ENCODE measurements around the gene GSTM3. TPM values are rescaled to one million over a fixed set of nuclear protein-coding genes. Genes with fewer than 3 reads are reported as not detected.

The GSTM3 gene
- total RNA-seq = 1 to 10 TPM; 4.1 to 8.7 TPM
- long read RNA-seq, full-length matches to known transcripts = 2 of 3 reads
- long read RNA-seq, partial matches to known transcripts = 0 of 3 reads
- long read RNA-seq, other reads (novel, unspliced or antisense) = 1 of 3 reads

DNA sequence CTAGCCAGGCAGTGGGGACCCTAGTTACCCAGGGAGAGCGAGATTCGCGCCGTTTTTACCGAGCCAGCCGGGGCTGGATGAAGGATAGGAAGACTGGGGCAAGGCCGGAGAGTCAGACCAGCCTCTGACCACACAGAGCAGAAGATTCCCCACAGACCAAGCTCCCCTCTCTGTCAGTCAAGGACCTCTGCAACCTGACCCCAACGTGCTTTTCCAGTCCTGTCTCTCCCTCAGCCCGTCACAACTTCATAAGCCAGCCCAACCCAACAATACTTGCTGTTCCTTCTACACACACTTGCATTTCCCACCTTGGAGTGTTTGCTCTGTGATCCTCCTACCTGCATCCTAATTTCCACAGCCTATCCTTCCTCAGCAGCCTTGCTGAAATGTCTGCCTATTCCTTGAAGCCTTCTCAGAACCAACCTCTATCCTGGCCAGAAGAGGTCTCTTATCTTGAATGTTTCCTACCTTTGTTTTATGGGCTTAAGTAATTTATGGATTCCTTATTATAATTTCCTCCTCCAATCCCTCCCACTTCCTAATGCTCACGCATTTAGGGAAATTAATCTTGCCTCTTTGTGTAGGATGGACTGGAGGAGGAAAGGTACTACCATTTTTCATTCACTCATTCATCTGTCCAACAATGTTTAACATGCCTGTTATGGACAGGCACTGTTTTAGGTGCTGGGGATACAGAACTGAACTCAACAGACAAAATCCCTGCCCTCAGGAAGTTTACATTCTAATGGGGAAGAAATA, at the start of gene GSTM3:
GSTM3 (minus strand) TSS at position 424 of the 759 bp plus-strand sequence. CDS start 751 bp downstream, outside the sequence.
- DNase-seq = no peak
- ATAC-seq = peak; percentile 18
- intact Hi-C loops (cut with DNase I, micrococcal nuclease) = no loop called here

DNA sequence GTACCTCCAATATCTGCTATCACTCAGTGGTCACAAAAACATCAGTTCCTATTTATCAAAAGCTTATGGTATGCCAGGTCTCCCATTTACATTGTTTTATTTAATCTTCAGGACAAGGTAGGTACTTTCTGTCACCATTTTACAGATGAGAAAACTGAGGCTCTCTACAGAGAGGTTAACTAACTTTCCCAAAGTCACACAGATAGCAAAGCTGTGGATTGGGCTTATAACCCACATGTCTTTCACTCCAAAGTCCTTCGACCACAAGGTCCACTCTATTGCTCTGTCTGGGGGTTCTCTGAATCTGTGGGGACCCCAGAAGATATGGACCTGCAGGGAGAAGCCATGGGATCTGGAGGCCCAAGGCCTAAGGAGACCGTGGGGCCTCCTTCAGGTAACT, 49.5 kb upstream of the GSTM3 start:
- intact Hi-C loops (cut with DNase I, micrococcal nuclease) = no loop called here
- ATAC-seq = no peak
- DNase-seq = no peak

DNA sequence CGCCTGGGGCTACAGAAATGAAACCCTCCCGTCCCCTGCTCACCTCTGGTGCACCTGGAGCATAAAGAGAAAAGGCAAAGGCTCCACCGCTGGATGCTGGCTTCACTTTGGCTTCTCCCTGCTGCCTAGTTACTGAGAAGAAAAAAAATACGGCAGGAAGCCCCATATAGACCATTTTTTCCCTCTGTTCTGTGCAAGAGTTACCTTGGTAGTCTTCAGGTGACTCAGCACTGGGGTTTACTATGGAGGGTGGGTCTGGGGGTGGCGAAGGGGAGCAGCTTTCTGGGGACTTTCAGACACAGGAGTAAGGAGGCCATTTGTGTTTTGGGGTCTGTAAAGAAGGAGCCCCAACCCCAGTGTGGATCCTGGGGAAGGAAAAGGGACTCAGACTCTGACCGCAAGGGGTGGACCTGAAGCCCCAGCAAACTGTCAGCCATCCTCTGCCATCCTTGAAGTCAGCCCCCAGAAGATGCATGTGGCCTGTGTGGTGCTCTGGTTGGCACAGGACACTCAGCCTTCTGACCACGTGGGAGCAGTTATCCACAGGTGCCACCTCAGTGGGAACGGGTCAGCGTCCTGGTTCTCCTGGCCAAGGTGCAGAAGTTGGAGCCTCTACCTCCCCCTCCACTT, 48.8 kb upstream of the GSTM3 start:
- no peak for ATAC-seq
- intact Hi-C loops (cut with DNase I, micrococcal nuclease) = no loop called here
- peak in 1 of 2 donors; percentile 19 for DNase-seq

DNA sequence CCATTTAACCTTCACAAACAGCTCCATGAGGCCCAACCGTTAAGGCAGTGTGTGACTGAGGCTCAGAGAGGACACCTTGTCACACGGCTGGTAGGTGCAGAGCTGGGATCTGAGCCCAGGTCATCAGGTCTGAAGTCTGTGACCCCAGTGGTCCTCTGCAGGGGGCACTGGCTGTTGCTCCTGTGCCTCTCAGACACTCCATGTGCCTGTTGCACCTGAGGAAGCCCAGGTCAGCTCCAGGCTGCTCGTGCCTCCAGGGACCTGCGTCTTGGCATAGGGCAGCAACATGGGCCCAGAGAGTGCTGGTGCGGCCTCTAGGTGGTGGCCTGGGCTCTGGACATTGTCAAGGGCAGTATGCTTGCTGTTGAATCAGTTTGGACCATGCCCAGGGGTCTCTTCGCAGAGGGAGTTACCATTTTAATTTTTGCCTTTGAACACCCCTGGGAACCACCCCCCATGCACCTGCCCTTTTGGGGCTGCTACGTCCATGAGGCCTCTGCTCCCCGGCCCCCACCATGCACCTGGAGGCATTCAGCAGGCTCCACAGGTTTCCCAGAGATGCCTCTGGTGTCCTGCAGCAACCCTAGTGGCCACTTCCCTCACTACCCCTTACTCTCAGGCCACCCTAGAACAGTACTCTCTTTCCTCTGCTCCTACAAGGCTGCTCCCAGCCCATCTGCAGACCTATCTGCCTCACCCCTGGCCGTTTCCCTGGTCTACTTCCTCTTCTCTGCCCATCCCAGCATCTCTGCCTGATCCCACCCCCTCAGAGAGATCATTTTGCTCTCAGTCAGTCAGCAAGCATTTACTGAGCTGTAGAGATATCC, 48.1 kb upstream of the GSTM3 start:
- intact Hi-C loops (cut with DNase I, micrococcal nuclease) = no loop called here
- peak; percentile 9 for ATAC-seq
- peak in 1 of 2 donors; percentile 24 for DNase-seq

DNA sequence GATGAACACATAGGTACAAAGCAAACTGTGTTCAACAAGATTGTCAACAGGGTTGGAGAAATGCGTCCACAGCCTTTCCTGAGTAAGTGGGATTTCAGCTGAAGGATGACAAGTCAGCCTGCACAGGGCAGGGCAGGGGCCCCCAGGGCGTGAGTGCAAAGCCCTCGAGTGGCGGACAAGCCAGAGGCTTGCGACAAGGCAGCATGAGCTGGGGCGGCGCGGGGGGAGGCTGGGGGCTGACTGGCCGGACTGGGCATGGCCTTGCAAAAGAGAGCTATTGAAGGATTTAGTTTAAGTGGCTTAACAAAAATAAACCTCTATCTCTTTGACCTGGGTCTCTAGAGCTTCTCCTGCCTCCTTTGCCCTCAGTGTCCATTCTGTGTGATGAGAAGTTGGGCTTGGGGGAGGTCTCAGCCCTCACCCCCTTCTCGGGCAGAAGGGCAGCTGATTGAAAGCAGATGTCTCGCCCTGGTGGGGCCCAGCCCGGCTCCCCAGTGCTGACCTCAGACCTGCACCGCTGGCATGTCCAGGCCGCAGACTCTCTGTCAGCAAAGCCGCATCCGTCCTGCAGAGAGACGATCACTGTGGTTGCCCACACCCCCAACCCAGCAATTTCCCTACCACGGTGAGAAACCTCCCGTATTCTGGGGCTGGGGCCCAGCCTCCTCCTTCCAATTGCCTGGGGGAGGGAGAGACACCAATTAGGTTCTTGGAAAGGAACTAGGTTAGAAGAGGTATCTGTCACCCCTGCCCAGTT, 47.2 kb upstream of the GSTM3 start:
- peak in 1 of 2 donors; percentile 29 for DNase-seq
- ATAC-seq = no peak
- intact Hi-C loops (cut with DNase I, micrococcal nuclease) = no loop called here

DNA sequence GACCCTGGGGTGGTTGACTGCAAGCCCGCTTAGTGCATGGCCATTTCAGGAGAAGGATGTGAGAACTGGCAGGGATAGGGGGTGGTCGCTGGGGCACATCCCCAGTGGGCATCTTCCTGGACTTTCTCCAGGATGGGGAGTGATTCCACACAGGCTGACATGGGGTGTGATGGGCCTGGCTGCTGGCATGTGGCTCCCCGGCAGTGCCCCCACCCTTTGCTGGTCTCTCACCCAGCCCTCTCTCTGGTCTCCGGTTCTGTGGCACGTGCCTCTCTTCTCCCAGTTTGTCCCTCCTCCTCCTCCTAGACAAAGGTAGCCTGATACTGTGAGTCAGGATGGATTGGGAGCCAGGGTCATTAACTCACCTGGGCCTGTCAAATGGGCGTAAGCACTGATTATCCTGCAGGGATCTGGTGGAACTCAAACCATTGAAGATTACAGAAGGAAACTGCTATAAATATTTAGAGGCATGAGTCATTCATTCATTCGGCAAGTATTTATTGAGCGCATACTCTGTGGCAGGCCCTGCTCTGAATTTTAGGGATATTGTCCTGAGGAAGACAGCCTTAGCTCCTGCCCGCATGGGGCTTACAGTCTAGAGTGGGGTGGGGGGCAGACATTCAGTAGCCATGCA, 46.5 kb upstream of the GSTM3 start:
- intact Hi-C loops (cut with DNase I, micrococcal nuclease) = no loop called here
- DNase-seq = peak in 1 of 2 donors; percentile 21
- ATAC-seq = peak; percentile 51

DNA sequence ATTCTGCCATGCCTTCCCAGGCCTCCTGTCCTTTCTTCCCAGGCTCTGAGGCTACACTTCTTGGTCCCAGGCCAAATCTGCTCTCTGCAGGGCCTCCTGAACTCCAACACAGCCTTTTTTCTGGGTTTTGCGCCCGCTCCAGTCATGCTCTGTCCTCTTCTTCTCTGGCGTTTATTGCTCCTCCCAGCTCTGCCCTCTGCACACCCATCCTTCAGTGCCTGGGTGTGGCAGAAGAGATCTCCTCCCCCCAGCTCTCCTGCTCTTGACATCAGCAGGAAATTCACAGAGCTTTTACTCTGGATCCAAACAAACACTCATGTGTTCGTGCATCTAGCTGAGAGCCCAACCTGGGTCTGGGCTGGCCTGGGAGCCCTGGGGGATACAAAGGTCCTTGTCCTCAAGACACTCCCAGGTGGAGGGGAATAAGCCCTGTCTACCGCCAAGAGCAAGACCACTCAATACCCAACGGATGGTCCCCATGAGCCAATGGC, 45.7 kb upstream of the GSTM3 start:
- intact Hi-C loops (cut with DNase I, micrococcal nuclease) = no loop called here
- peak; percentile 66 to 80 for DNase-seq
- peak; percentile 92 for ATAC-seq

DNA sequence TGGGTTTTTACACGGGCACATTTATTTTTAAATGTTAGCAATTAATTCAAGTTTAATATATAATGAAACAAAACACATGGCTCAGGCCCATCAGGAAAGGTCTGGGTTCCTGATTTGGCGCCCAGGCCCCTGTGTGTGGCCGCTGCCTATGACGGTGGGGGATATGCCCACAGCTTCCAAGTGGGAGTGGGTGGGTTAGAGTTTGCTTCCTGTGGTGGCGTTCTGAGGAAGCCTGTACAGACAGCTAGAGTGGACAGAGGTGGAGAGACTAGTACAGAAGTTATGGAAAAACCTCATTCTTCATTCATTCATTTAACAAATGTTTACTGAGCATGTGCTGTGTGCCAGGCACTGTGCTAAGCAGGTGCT, 45.3 kb upstream of the GSTM3 start:
- no peak for ATAC-seq
- DNase-seq = no peak
- intact Hi-C loops (cut with DNase I, micrococcal nuclease) = no loop called here

DNA sequence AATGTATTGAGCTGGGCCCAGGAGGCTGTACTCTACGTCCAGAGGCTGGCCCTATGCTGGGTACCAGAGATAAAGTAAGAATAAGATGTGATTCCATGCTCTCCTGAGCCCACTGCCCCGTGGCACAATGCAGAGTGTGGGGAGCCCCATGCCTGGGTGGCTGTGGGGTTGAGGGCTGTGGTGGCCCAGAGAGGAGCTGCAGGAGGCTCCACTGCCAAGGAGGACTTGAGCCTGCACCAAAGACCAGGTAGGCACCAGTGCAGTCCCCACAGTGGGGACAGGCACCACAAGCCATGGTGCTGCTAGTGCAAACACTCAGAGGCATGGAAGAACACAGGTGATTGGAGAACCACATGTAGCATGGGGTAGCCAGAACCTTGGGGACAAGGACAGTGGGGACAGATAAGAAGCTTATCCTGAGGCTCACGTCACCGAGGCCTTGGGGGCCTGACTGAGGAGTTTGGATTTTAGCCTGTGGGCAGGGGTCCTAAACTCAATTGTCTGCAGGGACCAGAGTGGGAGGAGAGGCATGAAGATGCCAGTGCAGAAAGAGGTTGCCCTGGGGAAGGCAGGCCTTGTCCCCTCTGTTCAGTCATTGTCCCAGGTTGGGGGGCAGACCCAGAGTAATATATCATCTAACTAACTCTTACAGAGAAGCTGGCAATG, 44.7 kb upstream of the GSTM3 start:
- ATAC-seq (no peak), DNase-seq (peak; percentile 6 to 23)
- intact Hi-C loops (cut with DNase I, micrococcal nuclease) = no loop called here

DNA sequence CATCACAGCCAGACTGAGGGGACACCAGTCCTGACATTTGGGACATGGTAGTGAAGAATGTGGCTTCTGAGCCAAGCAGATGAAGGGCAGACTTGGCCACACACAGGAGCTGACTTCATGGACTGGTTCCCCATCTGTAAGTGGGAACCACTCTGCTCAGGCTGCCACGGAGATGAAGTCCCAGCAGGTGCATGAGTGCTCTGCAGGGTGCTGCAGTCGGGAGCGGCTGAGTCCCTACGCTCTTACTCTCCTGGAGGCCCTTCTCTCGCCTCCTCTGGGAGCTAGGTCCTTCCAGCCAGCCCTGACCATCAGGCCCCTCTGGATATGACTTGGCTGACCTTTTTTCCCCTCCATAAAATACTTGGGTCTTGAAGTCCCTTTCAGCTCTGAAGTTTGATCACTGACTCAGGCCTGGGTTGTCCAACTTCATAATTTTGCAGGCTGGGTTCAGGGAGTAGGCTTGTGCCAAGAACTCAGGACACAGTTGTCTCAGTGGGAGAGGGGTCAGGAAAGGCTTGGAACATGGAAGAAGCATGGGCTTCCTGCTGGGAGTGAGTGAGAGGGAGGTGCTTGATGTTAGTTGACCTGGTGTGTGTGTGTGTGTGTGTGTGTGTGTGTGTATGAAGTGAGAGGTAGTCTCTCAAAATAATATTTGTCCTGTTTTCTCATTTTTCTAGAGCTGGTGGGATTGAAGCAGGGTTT, 43.9 kb upstream of the GSTM3 start:
- DNase-seq (peak; percentile 7 to 15), ATAC-seq (no peak)
- intact Hi-C loops (cut with DNase I, micrococcal nuclease) = no loop called here

DNA sequence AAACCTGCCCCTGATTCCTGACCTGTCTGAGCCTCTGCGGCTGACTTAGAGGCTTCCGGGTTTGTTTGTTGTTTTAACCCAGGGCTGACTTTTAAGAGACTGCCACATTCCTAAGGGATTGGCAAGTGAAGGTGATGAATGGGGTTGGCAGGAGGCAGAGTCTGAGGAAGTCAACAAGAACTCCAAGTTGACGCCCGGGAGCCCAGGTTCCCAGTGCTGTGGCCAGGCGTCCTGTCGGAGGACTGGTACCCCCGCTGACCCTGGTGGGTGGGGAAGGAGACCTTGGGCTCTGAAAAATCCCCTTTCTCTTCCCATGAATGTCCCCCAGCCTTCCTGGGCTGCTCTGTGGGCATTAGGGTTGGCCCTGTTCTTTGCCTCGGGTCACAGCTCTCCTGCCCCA, 42.6 kb upstream of the GSTM3 start:
- peak; percentile 14 for ATAC-seq
- intact Hi-C loops (cut with DNase I, micrococcal nuclease) = no loop called here
- DNase-seq = peak; percentile 23 to 40

DNA sequence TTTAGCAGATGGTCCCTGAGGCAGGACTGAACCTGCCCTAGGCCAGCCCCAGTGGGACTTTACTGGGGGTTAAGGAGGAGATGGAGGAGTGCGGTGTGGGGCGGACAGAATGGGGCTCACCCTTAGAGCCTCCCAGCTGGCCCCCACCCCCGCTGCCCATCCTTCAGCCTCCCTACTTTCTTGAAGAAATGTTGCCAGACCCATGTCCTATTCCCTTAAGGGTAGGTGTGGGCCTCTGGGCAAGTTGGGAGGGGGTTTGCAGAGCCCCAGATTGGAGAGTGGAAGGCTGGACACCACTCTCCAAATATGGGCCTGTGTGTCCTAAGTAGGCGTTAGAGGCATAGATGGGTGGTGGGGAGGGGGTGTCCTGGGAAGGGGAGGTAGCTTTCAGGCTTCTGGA, 42.1 kb upstream of the GSTM3 start:
- ATAC-seq = no peak
- intact Hi-C loops (cut with DNase I, micrococcal nuclease) = no loop called here
- peak; percentile 11 to 25 for DNase-seq

DNA sequence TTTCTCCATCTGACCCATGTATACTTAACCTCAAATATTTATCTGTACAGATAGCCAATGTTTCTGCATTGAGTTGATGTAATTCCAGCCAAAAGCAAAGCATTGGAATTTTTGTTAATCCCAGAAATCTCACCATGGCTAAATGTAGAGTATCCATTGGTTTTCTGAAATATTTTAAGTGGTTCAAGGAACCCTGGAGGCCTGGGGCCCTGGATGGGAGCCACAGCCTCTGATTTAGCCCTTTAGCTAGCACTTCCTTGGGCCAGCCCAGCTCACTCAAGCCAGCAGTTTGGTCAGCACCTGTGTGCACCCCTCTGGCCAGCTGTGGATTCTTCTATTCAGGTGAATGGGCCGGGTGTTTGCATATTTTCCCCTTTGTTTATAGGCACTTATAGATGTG, 41.7 kb upstream of the GSTM3 start:
- DNase-seq = peak; percentile 32 to 33
- intact Hi-C loops (cut with DNase I, micrococcal nuclease) = no loop called here
- ATAC-seq = no peak

DNA sequence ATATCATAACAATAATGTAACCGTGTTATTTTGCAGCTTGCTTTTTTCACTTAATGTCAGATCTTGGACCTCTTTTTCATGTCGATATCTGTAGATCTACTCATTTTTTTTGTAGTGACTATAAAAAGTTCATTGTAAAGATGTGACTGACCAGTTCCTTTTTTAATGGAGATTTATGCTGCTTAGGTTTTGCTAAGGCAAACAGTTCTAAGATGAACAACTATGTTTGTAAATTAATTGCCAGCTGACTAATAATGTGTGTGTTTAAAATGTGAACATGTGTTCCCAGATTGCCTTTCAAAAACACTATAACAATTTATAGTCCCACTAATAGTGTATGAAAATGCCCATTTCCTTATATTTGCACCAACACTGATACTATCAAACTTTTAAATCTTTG, 41.0 kb upstream of the GSTM3 start:
- ATAC-seq = no peak
- DNase-seq = no peak
- intact Hi-C loops (cut with DNase I, micrococcal nuclease) = no loop called here

DNA sequence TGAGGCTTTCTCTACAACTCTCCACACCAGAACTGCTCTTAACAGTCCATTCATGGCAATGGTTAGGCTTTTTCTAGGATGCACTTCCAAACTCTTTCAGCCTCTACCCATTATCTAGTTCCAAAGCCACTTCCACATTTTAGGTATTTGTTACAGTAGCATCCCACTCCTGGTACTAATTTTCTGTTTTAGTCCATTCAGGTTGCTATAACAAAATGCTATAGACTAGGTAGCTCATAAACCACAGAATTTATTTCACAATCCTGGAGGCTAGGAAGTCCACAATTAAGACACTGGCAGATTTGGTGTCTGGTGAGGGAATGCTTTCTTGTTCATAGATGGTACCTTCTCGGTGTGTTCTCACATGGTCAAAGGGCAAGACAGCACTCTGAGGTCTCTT, 40.1 kb upstream of the GSTM3 start:
- DNase-seq (no peak), ATAC-seq (no peak)
- intact Hi-C loops (cut with DNase I, micrococcal nuclease) = no loop called here

DNA sequence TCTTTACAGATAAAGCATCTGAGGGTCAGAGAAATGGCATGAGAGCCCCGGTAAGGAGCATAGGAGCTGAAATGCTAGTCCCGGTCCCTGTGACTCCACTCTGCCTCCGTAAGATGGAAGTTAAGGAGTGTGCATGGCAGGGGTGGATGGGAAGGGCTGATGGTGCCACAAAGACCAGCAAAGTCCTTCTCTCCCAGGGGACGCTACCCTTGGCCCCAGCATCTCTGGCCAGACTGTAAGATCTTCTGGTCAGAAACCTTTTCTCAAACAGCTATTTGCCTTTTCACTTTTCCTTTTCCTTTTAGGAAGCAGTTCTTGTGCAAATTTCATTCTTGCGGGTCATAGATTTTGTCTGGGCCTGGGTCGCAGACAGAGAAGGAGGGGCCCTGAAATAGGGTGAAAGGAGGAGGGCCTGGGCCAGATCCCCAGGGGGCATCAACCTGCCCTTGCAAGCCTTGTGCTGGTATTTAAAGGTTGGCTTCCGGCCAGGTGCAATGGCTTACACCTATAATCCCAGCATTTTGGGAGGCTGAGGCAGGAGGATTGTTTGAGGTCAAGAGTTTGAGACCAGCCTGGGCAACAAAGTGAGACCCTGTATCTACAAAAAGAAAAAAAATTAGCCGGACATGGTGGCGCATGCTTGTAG, 37.3 kb upstream of the GSTM3 start:
- DNase-seq = peak; percentile 3 to 19
- no peak for ATAC-seq
- intact Hi-C loops (cut with DNase I, micrococcal nuclease) = loop anchor here (2.0 to 10.0 kb wide), 3 partner anchors 133 to 205 kb away; partner anchors contain the start of gene AHCYL1 (in 1 of the 2)

Data from left colon (tissue), 2 donors.